GM20000 (cell line): ENCODE results near the gene CSF2RB.

Experiments used
- DNase-seq: peaks from one replicate; pipeline ENCODE4 v3.0.0; 2012; ENCODE audit warnings: low spot score
- TF ChIP-seq, protein P1 (sequence below): IDR thresholded peaks from 2 replicates; pipeline ENCODE4 v1.5.1; 2012; ENCODE audit warnings: mild to moderate bottlenecking, control low read depth; ENCODE audit errors: extremely low read depth, missing control alignments

CSF2RB gene

DNA sequence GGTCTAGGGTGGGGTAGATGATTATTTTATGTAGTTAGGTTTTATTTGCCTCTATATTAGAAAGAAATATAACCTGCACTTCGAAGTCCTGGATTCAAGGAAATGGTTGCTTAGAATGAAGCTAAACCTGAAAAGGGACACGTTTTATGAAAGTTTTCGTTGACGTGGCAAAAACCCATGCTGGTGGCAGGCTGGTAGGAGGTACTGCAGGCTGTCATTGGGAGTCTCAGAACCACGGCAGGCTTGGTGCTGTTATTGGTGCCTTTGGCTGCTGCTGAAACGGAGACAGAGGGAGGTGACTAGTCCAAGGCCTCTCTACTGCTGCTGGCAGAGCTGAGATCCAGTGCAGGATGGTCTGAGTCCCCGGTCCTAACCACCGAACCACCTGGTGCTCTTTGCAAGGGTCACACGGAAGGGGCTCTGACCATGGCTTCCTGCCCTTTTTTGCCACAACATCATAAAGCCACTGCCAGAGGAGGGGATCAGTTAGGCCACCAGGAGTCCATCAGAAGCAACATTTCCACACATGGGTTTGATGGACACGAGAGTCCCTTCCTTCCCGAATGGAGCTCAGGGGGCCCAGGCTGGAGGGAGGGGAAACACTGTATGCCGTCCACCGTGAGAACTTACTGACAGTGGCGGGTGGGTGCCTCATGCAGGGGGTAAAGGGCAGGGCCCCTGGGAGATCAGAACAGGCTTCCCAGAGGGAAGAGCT, 13.4 kb downstream of the CSF2RB start:
- DNase-seq, result no peak
- TF ChIP-seq, protein P1, sequence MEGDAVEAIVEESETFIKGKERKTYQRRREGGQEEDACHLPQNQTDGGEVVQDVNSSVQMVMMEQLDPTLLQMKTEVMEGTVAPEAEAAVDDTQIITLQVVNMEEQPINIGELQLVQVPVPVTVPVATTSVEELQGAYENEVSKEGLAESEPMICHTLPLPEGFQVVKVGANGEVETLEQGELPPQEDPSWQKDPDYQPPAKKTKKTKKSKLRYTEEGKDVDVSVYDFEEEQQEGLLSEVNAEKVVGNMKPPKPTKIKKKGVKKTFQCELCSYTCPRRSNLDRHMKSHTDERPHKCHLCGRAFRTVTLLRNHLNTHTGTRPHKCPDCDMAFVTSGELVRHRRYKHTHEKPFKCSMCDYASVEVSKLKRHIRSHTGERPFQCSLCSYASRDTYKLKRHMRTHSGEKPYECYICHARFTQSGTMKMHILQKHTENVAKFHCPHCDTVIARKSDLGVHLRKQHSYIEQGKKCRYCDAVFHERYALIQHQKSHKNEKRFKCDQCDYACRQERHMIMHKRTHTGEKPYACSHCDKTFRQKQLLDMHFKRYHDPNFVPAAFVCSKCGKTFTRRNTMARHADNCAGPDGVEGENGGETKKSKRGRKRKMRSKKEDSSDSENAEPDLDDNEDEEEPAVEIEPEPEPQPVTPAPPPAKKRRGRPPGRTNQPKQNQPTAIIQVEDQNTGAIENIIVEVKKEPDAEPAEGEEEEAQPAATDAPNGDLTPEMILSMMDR, result no peak

DNA sequence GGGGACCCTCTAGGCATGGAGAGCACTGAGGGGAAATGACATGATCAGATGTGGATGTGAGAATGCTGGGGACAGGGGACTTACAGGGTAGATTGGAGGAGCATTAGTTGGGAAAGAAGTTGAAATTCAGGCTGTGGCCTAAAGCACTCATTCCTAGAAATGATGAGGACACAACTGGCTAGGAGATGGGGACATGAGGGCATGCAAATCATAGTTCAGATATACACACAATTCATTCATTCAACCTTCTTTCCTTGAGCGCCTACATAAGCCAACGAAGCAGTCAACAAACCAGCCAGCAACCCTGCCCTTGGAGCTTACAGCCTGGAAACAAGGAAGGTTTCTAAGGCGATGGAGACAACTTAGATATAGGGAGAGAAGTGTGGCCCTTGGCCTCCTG, 14.2 kb downstream of the CSF2RB start:
- DNase-seq, result no peak
- TF ChIP-seq, protein P1, result no peak

DNA sequence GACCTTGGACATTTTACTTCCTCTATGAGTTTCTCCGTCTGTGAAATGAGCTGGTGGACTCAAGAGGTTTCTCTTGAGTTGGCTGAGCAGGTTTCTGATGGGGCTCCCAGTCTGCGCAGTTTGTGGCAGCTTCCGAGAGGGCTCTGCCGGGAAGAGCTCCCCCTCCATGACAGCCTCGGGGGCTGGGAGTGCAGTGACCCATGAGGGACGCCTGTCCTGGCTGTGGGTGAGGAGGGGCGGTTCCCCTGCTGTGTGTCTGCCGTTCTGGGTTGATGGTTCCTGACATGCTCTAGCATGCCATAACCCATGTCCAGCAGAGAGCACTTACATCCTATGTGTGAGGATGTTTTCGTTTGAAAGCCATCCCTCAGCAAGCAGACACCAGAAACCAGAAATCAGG, 14.8 kb downstream of the CSF2RB start:
- DNase-seq, result no peak
- TF ChIP-seq, protein P1, result no peak

DNA sequence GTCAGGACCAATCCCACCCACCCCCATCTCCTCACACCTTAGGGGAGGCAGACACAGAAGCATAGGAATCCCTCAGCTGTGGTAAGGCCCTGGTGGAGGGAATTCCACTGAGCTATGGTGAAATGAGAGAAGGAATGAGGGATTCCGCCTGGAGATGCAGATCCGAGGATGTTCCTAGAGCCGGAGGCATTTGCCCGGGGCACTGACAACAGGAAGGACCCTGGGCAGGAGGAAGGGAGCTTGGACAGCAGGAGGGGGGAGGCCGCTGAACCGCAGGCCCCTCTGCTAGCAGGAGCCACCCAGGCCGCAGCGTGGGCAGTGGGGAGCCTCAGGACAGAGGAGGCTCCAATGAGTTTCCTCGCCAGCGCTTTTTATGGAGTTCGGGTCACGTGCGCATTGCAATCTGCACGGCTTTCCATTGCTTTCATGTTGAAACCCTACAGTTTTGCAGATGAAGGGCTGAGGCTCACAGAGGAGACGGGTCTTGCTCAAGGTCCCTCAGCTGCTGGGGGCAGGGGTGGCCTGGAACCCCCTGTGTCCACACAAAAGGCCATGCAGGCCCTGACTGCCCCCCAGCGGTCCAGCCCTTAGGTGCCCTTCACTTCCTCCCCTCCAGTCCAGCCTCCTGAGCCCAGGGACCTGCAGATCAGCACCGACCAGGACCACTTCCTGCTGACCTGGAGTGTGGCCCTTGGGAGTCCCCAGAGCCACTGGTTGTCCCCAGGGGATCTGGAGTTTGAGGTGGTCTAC, 15.5 kb downstream of the CSF2RB start:
- no peak for DNase-seq
- TF ChIP-seq, protein P1, result no peak

DNA sequence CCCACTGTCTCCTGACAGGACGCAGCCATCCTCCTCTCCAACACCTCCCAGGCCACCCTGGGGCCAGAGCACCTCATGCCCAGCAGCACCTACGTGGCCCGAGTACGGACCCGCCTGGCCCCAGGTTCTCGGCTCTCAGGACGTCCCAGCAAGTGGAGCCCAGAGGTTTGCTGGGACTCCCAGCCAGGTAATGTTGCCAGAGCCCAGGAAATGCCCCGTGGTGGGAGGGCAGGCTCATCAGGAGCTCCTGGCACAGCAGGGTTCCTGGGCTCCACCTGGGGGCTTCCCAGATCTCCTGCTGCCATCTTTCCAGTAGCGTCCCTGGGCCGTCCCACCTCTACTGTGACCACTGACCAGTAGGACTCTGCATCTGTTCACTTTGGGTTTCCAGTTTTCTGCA, 16.2 kb downstream of the CSF2RB start:
- TF ChIP-seq, protein P1, result no peak
- no peak for DNase-seq

DNA sequence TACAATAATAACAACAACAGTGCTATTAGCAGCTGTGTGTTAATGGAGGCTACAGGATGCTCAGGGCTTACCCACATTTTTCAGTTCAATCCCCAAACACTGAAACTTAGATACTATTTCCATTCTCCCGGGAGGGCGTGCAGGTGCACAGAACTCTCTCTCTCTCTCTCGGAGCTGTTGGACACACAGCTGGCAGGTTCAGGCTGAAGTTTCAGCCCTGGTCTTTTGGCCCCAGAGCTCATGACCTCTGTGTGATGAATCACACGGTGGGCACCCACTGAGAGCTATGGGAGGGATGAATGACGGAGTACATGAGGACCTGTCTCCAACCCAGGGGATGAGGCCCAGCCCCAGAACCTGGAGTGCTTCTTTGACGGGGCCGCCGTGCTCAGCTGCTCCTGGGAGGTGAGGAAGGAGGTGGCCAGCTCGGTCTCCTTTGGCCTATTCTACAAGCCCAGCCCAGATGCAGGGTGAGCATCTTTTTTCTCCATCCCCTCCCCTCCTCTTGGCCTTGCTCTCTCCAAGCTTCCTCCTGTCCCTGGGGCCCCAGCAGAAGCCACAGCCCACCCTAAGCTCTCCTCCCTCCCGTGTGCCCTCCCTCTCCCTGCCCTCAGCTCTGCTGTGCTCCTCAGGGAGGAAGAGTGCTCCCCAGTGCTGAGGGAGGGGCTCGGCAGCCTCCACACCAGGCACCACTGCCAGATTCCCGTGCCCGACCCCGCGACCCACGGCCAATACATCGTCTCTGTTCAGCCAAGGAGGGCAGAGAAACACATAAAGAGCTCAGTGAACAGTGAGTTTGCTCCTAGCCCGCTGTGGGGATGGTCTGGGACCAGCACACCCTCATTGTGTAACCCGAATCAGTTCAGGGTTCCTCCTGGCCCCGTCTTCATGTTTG, 16.9 kb downstream of the CSF2RB start:
- TF ChIP-seq, protein P1, result no peak
- DNase-seq, result no peak
